ENCODE data around the gene ALDH3A1.

- no peak for TF ChIP-seq POLR2AphosphoS5 (IDR thresholded peaks at IDR 0.05; ENCODE audit: low read depth)
- no peak for TF ChIP-seq EZH2 (IDR thresholded peaks at IDR 0.05; ENCODE audit: low read depth, unreplicated experiment)
- no peak for TF ChIP-seq CTCF (conservative IDR thresholded peaks at IDR 0.05; ENCODE audit: low read depth in 2 of 2)
- TF ChIP-seq, protein P1, sequence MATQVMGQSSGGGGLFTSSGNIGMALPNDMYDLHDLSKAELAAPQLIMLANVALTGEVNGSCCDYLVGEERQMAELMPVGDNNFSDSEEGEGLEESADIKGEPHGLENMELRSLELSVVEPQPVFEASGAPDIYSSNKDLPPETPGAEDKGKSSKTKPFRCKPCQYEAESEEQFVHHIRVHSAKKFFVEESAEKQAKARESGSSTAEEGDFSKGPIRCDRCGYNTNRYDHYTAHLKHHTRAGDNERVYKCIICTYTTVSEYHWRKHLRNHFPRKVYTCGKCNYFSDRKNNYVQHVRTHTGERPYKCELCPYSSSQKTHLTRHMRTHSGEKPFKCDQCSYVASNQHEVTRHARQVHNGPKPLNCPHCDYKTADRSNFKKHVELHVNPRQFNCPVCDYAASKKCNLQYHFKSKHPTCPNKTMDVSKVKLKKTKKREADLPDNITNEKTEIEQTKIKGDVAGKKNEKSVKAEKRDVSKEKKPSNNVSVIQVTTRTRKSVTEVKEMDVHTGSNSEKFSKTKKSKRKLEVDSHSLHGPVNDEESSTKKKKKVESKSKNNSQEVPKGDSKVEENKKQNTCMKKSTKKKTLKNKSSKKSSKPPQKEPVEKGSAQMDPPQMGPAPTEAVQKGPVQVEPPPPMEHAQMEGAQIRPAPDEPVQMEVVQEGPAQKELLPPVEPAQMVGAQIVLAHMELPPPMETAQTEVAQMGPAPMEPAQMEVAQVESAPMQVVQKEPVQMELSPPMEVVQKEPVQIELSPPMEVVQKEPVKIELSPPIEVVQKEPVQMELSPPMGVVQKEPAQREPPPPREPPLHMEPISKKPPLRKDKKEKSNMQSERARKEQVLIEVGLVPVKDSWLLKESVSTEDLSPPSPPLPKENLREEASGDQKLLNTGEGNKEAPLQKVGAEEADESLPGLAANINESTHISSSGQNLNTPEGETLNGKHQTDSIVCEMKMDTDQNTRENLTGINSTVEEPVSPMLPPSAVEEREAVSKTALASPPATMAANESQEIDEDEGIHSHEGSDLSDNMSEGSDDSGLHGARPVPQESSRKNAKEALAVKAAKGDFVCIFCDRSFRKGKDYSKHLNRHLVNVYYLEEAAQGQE (IDR thresholded peaks at IDR 0.05; ENCODE audit: unreplicated experiment), result no peak
- no peak for TF ChIP-seq EZH2phosphoT487 (IDR thresholded peaks at IDR 0.05; ENCODE audit: unreplicated experiment)
- no peak for TF ChIP-seq STAT1 (IDR thresholded peaks at IDR 0.05; ENCODE audit: unreplicated experiment)
- TF ChIP-seq CREB1 (CRISPR knock-in tag; IDR thresholded peaks at IDR 0.05; ENCODE audit: low read depth), result no peak
- no peak for TF ChIP-seq NANOG (IDR thresholded peaks at IDR 0.05; ENCODE audit: borderline replicate concordance)
- TF ChIP-seq, protein P2, sequence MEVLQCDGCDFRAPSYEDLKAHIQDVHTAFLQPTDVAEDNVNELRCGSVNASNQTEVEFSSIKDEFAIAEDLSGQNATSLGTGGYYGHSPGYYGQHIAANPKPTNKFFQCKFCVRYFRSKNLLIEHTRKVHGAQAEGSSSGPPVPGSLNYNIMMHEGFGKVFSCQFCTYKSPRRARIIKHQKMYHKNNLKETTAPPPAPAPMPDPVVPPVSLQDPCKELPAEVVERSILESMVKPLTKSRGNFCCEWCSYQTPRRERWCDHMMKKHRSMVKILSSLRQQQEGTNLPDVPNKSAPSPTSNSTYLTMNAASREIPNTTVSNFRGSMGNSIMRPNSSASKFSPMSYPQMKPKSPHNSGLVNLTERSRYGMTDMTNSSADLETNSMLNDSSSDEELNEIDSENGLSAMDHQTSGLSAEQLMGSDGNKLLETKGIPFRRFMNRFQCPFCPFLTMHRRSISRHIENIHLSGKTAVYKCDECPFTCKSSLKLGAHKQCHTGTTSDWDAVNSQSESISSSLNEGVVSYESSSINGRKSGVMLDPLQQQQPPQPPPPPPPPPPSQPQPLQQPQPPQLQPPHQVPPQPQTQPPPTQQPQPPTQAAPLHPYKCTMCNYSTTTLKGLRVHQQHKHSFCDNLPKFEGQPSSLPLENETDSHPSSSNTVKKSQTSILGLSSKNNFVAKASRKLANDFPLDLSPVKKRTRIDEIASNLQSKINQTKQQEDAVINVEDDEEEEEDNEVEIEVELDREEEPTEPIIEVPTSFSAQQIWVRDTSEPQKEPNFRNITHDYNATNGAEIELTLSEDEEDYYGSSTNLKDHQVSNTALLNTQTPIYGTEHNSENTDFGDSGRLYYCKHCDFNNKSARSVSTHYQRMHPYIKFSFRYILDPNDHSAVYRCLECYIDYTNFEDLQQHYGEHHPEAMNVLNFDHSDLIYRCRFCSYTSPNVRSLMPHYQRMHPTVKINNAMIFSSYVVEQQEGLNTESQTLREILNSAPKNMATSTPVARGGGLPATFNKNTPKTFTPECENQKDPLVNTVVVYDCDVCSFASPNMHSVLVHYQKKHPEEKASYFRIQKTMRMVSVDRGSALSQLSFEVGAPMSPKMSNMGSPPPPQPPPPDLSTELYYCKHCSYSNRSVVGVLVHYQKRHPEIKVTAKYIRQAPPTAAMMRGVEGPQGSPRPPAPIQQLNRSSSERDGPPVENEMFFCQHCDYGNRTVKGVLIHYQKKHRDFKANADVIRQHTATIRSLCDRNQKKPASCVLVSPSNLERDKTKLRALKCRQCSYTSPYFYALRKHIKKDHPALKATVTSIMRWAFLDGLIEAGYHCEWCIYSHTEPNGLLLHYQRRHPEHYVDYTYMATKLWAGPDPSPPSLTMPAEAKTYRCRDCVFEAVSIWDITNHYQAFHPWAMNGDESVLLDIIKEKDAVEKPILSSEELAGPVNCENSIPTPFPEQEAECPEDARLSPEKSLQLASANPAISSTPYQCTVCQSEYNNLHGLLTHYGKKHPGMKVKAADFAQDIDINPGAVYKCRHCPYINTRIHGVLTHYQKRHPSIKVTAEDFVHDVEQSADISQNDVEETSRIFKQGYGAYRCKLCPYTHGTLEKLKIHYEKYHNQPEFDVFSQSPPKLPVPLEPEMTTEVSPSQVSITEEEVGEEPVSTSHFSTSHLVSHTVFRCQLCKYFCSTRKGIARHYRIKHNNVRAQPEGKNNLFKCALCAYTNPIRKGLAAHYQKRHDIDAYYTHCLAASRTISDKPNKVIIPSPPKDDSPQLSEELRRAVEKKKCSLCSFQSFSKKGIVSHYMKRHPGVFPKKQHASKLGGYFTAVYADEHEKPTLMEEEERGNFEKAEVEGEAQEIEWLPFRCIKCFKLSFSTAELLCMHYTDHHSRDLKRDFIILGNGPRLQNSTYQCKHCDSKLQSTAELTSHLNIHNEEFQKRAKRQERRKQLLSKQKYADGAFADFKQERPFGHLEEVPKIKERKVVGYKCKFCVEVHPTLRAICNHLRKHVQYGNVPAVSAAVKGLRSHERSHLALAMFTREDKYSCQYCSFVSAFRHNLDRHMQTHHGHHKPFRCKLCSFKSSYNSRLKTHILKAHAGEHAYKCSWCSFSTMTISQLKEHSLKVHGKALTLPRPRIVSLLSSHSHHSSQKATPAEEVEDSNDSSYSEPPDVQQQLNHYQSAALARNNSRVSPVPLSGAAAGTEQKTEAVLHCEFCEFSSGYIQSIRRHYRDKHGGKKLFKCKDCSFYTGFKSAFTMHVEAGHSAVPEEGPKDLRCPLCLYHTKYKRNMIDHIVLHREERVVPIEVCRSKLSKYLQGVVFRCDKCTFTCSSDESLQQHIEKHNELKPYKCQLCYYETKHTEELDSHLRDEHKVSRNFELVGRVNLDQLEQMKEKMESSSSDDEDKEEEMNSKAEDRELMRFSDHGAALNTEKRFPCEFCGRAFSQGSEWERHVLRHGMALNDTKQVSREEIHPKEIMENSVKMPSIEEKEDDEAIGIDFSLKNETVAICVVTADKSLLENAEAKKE (CRISPR knock-in tag; IDR thresholded peaks at IDR 0.05), result no peak
Measured at GRCh38 chr17:19755821-19756510, 7.9 kb upstream of the ALDH3A1 start.
